CD4-positive, alpha-beta T cell (primary cell): ENCODE measurements around the gene CDH8. TPM values are rescaled to one million over a fixed set of nuclear protein-coding genes. Genes with fewer than 3 reads are reported as not detected.

Experiments used
- ATAC-seq: fragments of 200-7000 bp; cut with Tn5 transposase; one replicate; pipeline ENCODE4 v1.10.0; 2022; ENCODE audit warnings: mild to moderate bottlenecking; ENCODE audit not compliant: poor library complexity
- CTCF ChIA-PET: fragments of 350-600 bp; sonication (Branson Sonifier 250); formaldehyde crosslinking; loops from one replicate; lab custom pipeline; 2021; ENCODE audit warnings: antibody characterized with exemption, inconsistent platforms; lab: Charles Lee
- POLR2A ChIA-PET: fragments of 350-600 bp; sonication (Branson Sonifier 250); formaldehyde crosslinking; loops from one replicate; lab custom pipeline; 2021; ENCODE audit warnings: antibody characterized with exemption, inconsistent platforms; lab: Charles Lee
- DNase-seq, 14 experiments: peaks; one replicate each; pipeline ENCODE4 v3.0.0-alpha.2; 2013 to 2020; ENCODE audit warnings: mixed read lengths in 2 of 14
- H3K27ac ChIP-seq, 2 donors: one replicate each; pipeline versions ENCODE4 v1.5.1 to v1.7.0; 2013; ENCODE audit warnings: low read length in 2 of 2, low read depth in 1 of 2, mild to moderate bottlenecking in 1 of 2
- H3K27me3 ChIP-seq, 2 experiments: 1 replicate in 1 of 2; 2 replicates in 1 of 2; pipeline versions ENCODE4 v1.6.1 to v1.7.0; 2013; ENCODE audit warnings: low read length in 2 of 2, control low read depth in 1 of 2, mild to moderate bottlenecking in 1 of 2, moderate library complexity in 1 of 2; ENCODE audit not compliant: insufficient read depth in 2 of 2, control insufficient read depth in 1 of 2
- H3K36me3 ChIP-seq: one replicate; pipeline ENCODE4 v1.6.1; 2013; ENCODE audit warnings: low read length, control low read depth; ENCODE audit not compliant: insufficient read depth
- H3K4me1 ChIP-seq: one replicate; pipeline ENCODE4 v1.6.1; 2013; ENCODE audit warnings: low read length, control low read depth; ENCODE audit not compliant: insufficient read depth
- H3K4me3 ChIP-seq: one replicate; pipeline ENCODE4 v1.5.1; 2013; ENCODE audit warnings: mild to moderate bottlenecking, low read length, moderate library complexity
- H3K9me3 ChIP-seq, 2 experiments: 1 replicate in 1 of 2; 2 replicates in 1 of 2; pipeline versions ENCODE4 v1.6.1 to v1.7.0; 2013; ENCODE audit warnings: low read length in 2 of 2, mild to moderate bottlenecking in 2 of 2, control low read depth in 1 of 2, moderate library complexity in 1 of 2; ENCODE audit not compliant: control insufficient read depth in 1 of 2, insufficient read depth in 1 of 2
- H3K27ac Mint-ChIP-seq: one replicate; pipeline ENCODE4 v1.8.0; 2020; ENCODE audit warnings: mixed read lengths
- H3K27me3 Mint-ChIP-seq: one replicate; pipeline ENCODE4 v1.8.0; 2021; ENCODE audit warnings: mixed read lengths
- H3K36me3 Mint-ChIP-seq: one replicate; pipeline ENCODE4 v1.8.0; 2021; ENCODE audit warnings: low read depth, mixed read lengths
- H3K4me1 Mint-ChIP-seq: one replicate; pipeline ENCODE4 v1.8.0; 2021; ENCODE audit warnings: low read depth, mixed read lengths
- H3K4me3 Mint-ChIP-seq: one replicate; pipeline ENCODE4 v1.8.0; 2020; ENCODE audit warnings: mild to moderate bottlenecking, mixed read lengths
- H3K9me3 Mint-ChIP-seq: one replicate; pipeline ENCODE4 v1.8.0; 2020; ENCODE audit warnings: mixed read lengths
- CTCF ChIP-seq: fragments of 200-600 bp; IDR thresholded peaks from one replicate; pipeline ENCODE4 v1.8.0; 2022; ENCODE audit warnings: antibody characterized with exemption, mild to moderate bottlenecking
- intact Hi-C, 2 experiments: fragments of 100-400 bp; cut with DNase I in 1 of 2; cut with micrococcal nuclease in 1 of 2; formaldehyde crosslinking; loops; one replicate each; pipeline versions ENCODE4 v1.15.1 to v1.9.0; 2023 to 2025; cut with DNase I, micrococcal nuclease
- total RNA-seq, 174 experiments: library from RNA in 2 of 174; stranded (reverse) in 2 of 174; gene quantifications; one replicate each; pipeline ENCODE4 v1.2.3 and lab custom pipeline; 2021 to 2026

CDH8 gene
- total RNA-seq, 2 experiments from 2014 or later = not detected

- peaks cover 17% of the 10 kb centered on the region for H3K9me3 Mint-ChIP-seq
- H3K4me1 Mint-ChIP-seq = no peaks in the 10 kb centered on the region
- ATAC-seq (no peak), DNase-seq (no peak)
- no peaks in the 10 kb centered on the region for H3K9me3 ChIP-seq
- ChIA-PET POLR2A (no interaction called here), CTCF (no interaction called here)
- H3K4me3 Mint-ChIP-seq = no peak overlapping the region
- no peaks in the 10 kb centered on the region for H3K27me3 ChIP-seq
- H3K27ac Mint-ChIP-seq = no peak overlapping the region
- H3K27ac ChIP-seq = no peak overlapping the region
- H3K36me3 Mint-ChIP-seq = no peaks in the 10 kb centered on the region
- H3K36me3 ChIP-seq = no peaks in the 10 kb centered on the region
- no peaks in the 10 kb centered on the region for H3K27me3 Mint-ChIP-seq
- no peaks in the 10 kb centered on the region for H3K4me1 ChIP-seq
- TF ChIP-seq CTCF = no peak
- intact Hi-C loops = no loop called here
- no peak overlapping the region for H3K4me3 ChIP-seq
These were observed 391.5 kb downstream of the CDH8 start for GRCh38 chr16:61644736-61645135.

GRCh38 chr16:61617219-61617783, 418.9 kb downstream of the CDH8 start:
- no peaks in the 10 kb centered on the region for H3K27me3 ChIP-seq
- no peak for DNase-seq
- H3K36me3 Mint-ChIP-seq = no peaks in the 10 kb centered on the region
- H3K4me1 ChIP-seq = no peaks in the 10 kb centered on the region
- H3K36me3 ChIP-seq = no peaks in the 10 kb centered on the region
- H3K9me3 Mint-ChIP-seq = peaks cover 2% of the 10 kb centered on the region
- no peaks in the 10 kb centered on the region for H3K4me1 Mint-ChIP-seq
- no peak overlapping the region for H3K4me3 Mint-ChIP-seq
- H3K4me3 ChIP-seq = no peak overlapping the region
- no peak for TF ChIP-seq CTCF
- ChIA-PET CTCF (no interaction called here), POLR2A (no interaction called here)
- H3K27ac Mint-ChIP-seq = no peak overlapping the region
- ATAC-seq = no peak
- no peaks in the 10 kb centered on the region for H3K27me3 Mint-ChIP-seq
- intact Hi-C loops = no loop called here
- no peak overlapping the region for H3K27ac ChIP-seq
- H3K9me3 ChIP-seq = peaks cover 4 to 6% of the 10 kb centered on the region in 2 experiments

- H3K9me3 Mint-ChIP-seq = peaks cover 3% of the 10 kb centered on the region
- Histone ChIP-seq H3K36me3 (no peaks in the 10 kb centered on the region), H3K4me3 (no peak overlapping the region), H3K9me3 (peaks cover 6 to 9% of the 10 kb centered on the region in 2 experiments), H3K27me3 (no peaks in the 10 kb centered on the region), H3K4me1 (no peaks in the 10 kb centered on the region), H3K27ac (no peak overlapping the region)
- no peak overlapping the region for H3K4me3 Mint-ChIP-seq
- no peak overlapping the region for H3K27ac Mint-ChIP-seq
- intact Hi-C loops = no loop called here
- no peaks in the 10 kb centered on the region for H3K4me1 Mint-ChIP-seq
- no peak for TF ChIP-seq CTCF
- POLR2A ChIA-PET = no interaction called here
- H3K36me3 Mint-ChIP-seq = no peaks in the 10 kb centered on the region
- DNase-seq (no peak), ATAC-seq (no peak)
- CTCF ChIA-PET = no interaction called here
- no peaks in the 10 kb centered on the region for H3K27me3 Mint-ChIP-seq
These were observed 420.1 kb downstream of the CDH8 start for GRCh38 chr16:61616088-61616487.
